Endothelial cell of umbilical vein (primary cell): ENCODE results near the gene HTR3B.

Experiments used
- EZH2 ChIP-seq: IDR thresholded peaks from 2 replicates; pipeline ENCODE4 v1.6.1; 2012; ENCODE audit warnings: borderline replicate concordance, low read depth, mild to moderate bottlenecking, moderate library complexity, low read length, inconsistent platforms; ENCODE audit not compliant: severe bottlenecking
- POLR2A ChIP-seq: IDR thresholded peaks from 2 replicates; pipeline ENCODE4 v1.6.1; 2012; ENCODE audit warnings: low read depth, mild to moderate bottlenecking, control low read depth, low read length
- POLR2AphosphoS5 ChIP-seq: IDR thresholded peaks from 2 replicates; pipeline ENCODE4 v1.6.1; 2012; ENCODE audit warnings: low read depth, mild to moderate bottlenecking, control low read depth, low read length, moderate library complexity; ENCODE audit not compliant: insufficient read depth
- TF ChIP-seq, protein P1 (sequence below), 2 donors: IDR thresholded peaks; 1 replicate in 1 of 2; 2 replicates in 1 of 2; pipeline ENCODE4 v1.5.1; 2011; ENCODE audit warnings: low read length in 2 of 2, mild to moderate bottlenecking in 2 of 2, moderate library complexity in 2 of 2, control low read depth in 1 of 2, inconsistent platforms in 1 of 2, low read depth in 1 of 2; ENCODE audit not compliant: insufficient read depth in 1 of 2; ENCODE audit errors: extremely low read depth in 1 of 2

GRCh38 chr11:113862435-113862834, 42.2 kb upstream of the HTR3B start:
- TF ChIP-seq EZH2 (no peak), POLR2AphosphoS5 (no peak), POLR2A (no peak)
- TF ChIP-seq, protein P1, sequence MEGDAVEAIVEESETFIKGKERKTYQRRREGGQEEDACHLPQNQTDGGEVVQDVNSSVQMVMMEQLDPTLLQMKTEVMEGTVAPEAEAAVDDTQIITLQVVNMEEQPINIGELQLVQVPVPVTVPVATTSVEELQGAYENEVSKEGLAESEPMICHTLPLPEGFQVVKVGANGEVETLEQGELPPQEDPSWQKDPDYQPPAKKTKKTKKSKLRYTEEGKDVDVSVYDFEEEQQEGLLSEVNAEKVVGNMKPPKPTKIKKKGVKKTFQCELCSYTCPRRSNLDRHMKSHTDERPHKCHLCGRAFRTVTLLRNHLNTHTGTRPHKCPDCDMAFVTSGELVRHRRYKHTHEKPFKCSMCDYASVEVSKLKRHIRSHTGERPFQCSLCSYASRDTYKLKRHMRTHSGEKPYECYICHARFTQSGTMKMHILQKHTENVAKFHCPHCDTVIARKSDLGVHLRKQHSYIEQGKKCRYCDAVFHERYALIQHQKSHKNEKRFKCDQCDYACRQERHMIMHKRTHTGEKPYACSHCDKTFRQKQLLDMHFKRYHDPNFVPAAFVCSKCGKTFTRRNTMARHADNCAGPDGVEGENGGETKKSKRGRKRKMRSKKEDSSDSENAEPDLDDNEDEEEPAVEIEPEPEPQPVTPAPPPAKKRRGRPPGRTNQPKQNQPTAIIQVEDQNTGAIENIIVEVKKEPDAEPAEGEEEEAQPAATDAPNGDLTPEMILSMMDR (IDR thresholded peaks at IDR 0.05; ENCODE audit: extremely low read depth in 1 of 2, insufficient read depth in 1 of 2, low read depth in 1 of 2, low read length in 2 of 2): no peak
